Measurements from ENCODE around the gene MYRIP.

MYRIP gene

GRCh38 chr3:40116478-40117177 is 307.2 kb downstream of the MYRIP start:
- TF ChIP-seq CTCF (IDR thresholded peaks at IDR 0.05): no peak
- no peak overlapping the region for H3K27ac ChIP-seq

GRCh38 chr3:40118091-40118490 is 308.7 kb downstream of the MYRIP start:
- TF ChIP-seq CTCF (IDR thresholded peaks at IDR 0.05): no peak
- Histone ChIP-seq H3K27ac (no peak overlapping the region), H3K4me1 (ENCODE audit: control insufficient read depth in 1 of 2, insufficient read depth in 1 of 2, low read depth in 1 of 2, low read length in 1 of 2) (peaks cover 10 to 19% of the 10 kb centered on the region in 2 experiments), H3K36me3 (no peaks in the 10 kb centered on the region), H3K4me3 (ENCODE audit: low read depth in 1 of 2, low read length in 1 of 2) (no peak overlapping the region), H3K9me3 (no peaks in the 10 kb centered on the region), H3K27me3 (no peaks in the 10 kb centered on the region)

More at GRCh38 chr3:40116478-40117177, 307.2 kb downstream of the MYRIP start:
- Histone ChIP-seq H3K27me3 (no peaks in the 10 kb centered on the region), H3K36me3 (no peaks in the 10 kb centered on the region), H3K4me1 (ENCODE audit: control insufficient read depth in 1 of 2, insufficient read depth in 1 of 2, low read depth in 1 of 2, low read length in 1 of 2) (peaks cover 10 to 19% of the 10 kb centered on the region in 2 experiments), H3K4me3 (ENCODE audit: low read depth in 1 of 2, low read length in 1 of 2) (no peak overlapping the region), H3K9me3 (no peaks in the 10 kb centered on the region)

- Histone ChIP-seq H3K27me3 (no peaks in the 10 kb centered on the region), H3K27ac (no peak overlapping the region), H3K9me3 (no peaks in the 10 kb centered on the region), H3K4me1 (ENCODE audit: control insufficient read depth in 1 of 2, insufficient read depth in 1 of 2, low read depth in 1 of 2, low read length in 1 of 2) (peaks cover 10 to 19% of the 10 kb centered on the region in 2 experiments), H3K4me3 (ENCODE audit: low read depth in 1 of 2, low read length in 1 of 2) (no peak overlapping the region), H3K36me3 (no peaks in the 10 kb centered on the region)
- TF ChIP-seq CTCF (IDR thresholded peaks at IDR 0.05): no peak
Measured at GRCh38 chr3:40120067-40120692, 310.8 kb downstream of the MYRIP start.

GRCh38 chr3:40120806-40121205 is 311.4 kb downstream of the MYRIP start:
- H3K4me1 ChIP-seq (ENCODE audit: control insufficient read depth in 1 of 2, insufficient read depth in 1 of 2, low read depth in 1 of 2, low read length in 1 of 2): peaks cover 10 to 19% of the 10 kb centered on the region in 2 experiments
- H3K27ac ChIP-seq: no peak overlapping the region
- TF ChIP-seq CTCF (IDR thresholded peaks at IDR 0.05): no peak
- no peaks in the 10 kb centered on the region for H3K27me3 ChIP-seq
- no peak overlapping the region for H3K4me3 ChIP-seq (ENCODE audit: low read depth in 1 of 2, low read length in 1 of 2)
- H3K9me3 ChIP-seq: no peaks in the 10 kb centered on the region
- H3K36me3 ChIP-seq: no peaks in the 10 kb centered on the region

GRCh38 chr3:40124918-40125317 is 315.5 kb downstream of the MYRIP start:
- Histone ChIP-seq H3K4me3 (ENCODE audit: low read depth in 1 of 2, low read length in 1 of 2) (no peak overlapping the region), H3K9me3 (no peaks in the 10 kb centered on the region), H3K27me3 (no peaks in the 10 kb centered on the region), H3K27ac (no peak overlapping the region), H3K36me3 (no peaks in the 10 kb centered on the region), H3K4me1 (ENCODE audit: control insufficient read depth in 1 of 2, insufficient read depth in 1 of 2, low read depth in 1 of 2, low read length in 1 of 2) (peaks cover 7 to 14% of the 10 kb centered on the region in 2 experiments)
- TF ChIP-seq CTCF (IDR thresholded peaks at IDR 0.05): no peak
